ENCODE data around the gene RFX2.

GRCh38 chr19:6056801-6057650 is 53.3 kb downstream of the RFX2 start:
- TF ChIP-seq CTCF (IDR thresholded peaks at IDR 0.05) (no peak), EZH2 (IDR thresholded peaks at IDR 0.05) (no peak), EZH2phosphoT487 (IDR thresholded peaks at IDR 0.05) (no peak)
